ENCODE data around the gene GDI2. TPM values are rescaled to one million over a fixed set of nuclear protein-coding genes. Genes with fewer than 3 reads are reported as not detected.

The GDI2 gene
- total and polyA plus RNA-seq, 2 of the 13 experiments (the other 11 are each of a cell fraction or from before 2014, with no cell fraction given) = 153 to 477 TPM

DNA sequence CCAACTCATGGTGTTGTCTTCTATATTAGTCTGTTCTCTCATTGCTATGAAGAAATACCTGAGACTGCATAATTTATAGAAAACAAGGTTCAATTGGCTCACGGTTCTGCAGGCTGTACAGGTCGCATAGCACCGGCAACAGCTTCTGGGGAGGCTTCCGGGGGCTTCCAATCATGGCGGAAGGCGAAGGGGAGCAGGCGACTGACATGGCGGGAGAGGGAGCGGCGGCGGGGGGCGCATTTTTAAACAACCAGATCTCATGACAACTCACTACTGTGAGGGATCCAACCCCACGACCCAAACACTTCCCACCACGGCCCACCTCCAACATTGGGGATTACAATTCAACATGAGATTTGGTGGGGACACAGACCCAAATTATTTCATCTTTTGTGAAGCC is 28.7 kb upstream of the GDI2 start:
- 73% methylated on average over 14 of the region's 14 CpGs for WGBS (ENCODE audit: low lambda C conversion rate)
- ATAC-seq = no peak
- H3K4me2 ChIP-seq (ENCODE audit: low read depth, low read length) = no peak overlapping the region
- no peak for TF ChIP-seq ETV5 (CRISPR knock-in tag; IDR thresholded peaks at IDR 0.05; ENCODE audit: borderline replicate concordance)
- no peak for TF ChIP-seq ZFY (CRISPR knock-in tag; IDR thresholded peaks at IDR 0.05)
- TF ChIP-seq CREB1 (IDR thresholded peaks at IDR 0.05) = no peak
- no peak for TF ChIP-seq CREB1 (CRISPR knock-in tag; IDR thresholded peaks at IDR 0.05)
- TF ChIP-seq SCMH1 (CRISPR knock-in tag; IDR thresholded peaks at IDR 0.05; ENCODE audit: borderline replicate concordance) = no peak
- no peak for TF ChIP-seq MTA1 (CRISPR knock-in tag; IDR thresholded peaks at IDR 0.05; ENCODE audit: borderline replicate concordance)
- TF ChIP-seq, protein P1, sequence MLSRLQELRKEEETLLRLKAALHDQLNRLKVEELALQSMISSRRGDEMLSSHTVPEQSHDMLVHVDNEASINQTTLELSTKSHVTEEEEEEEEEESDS (CRISPR knock-in tag; IDR thresholded peaks at IDR 0.05; ENCODE audit: borderline replicate concordance) = no peak
- TF ChIP-seq, protein P2, sequence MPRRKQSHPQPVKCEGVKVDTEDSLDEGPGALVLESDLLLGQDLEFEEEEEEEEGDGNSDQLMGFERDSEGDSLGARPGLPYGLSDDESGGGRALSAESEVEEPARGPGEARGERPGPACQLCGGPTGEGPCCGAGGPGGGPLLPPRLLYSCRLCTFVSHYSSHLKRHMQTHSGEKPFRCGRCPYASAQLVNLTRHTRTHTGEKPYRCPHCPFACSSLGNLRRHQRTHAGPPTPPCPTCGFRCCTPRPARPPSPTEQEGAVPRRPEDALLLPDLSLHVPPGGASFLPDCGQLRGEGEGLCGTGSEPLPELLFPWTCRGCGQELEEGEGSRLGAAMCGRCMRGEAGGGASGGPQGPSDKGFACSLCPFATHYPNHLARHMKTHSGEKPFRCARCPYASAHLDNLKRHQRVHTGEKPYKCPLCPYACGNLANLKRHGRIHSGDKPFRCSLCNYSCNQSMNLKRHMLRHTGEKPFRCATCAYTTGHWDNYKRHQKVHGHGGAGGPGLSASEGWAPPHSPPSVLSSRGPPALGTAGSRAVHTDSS (CRISPR knock-in tag; conservative IDR thresholded peaks at IDR 0.05) = no peak
- no peak for TF ChIP-seq RXRB (CRISPR knock-in tag; IDR thresholded peaks at IDR 0.05; ENCODE audit: borderline replicate concordance)
- TF ChIP-seq HOXA5 (CRISPR knock-in tag; IDR thresholded peaks at IDR 0.05) = no peak
- TF ChIP-seq ZNF331 (CRISPR knock-in tag; IDR thresholded peaks at IDR 0.05) = no peak
- intact Hi-C loops (cut with micrococcal nuclease; ENCODE audit: unreplicated experiment) (no loop called here), in situ Hi-C loops (cut with HindIII; ENCODE audit: extremely low pct_ligation_motif_present, low pct_unique_long_range_greater_than_20kb) (no loop called here)
- peaks cover 63% of the 10 kb centered on the region for H3K4me1 ChIP-seq (ENCODE audit: insufficient read depth, low read length)
- DNase-seq (ENCODE audit: low spot score) = no peak
- H3K9me3 ChIP-seq (ENCODE audit: low read length) = no peaks in the 10 kb centered on the region
- H3K79me2 ChIP-seq (ENCODE audit: insufficient read depth, low read length) = no peaks in the 10 kb centered on the region
- ChIA-PET POLR2A (interaction anchor here (2.7 kb wide), 1 partner anchor 28 kb away, joined by 23 read pairs; the partner anchor contains the start of gene GDI2), CTCF (ENCODE audit: low intra/inter-chr PET ratio, low total read pairs) (no interaction called here)
- no peak overlapping the region for H3K9ac ChIP-seq (ENCODE audit: insufficient read depth, low read depth, low read length)
- H3K27ac ChIP-seq (ENCODE audit: extremely low read length, insufficient read depth, low read length) = no peak overlapping the region
- no peak for FAIRE-seq
- no peaks in the 10 kb centered on the region; a peak in 1 of 5 replicates for H3K27me3 ChIP-seq (ENCODE audit: control insufficient read depth in 1 of 2, insufficient read depth in 2 of 2, low read length in 2 of 2)
- H4K20me1 ChIP-seq (ENCODE audit: insufficient read depth, low read length) = no peaks in the 10 kb centered on the region
- H3K36me3 ChIP-seq (replicated peaks in 1 of 2; ENCODE audit: control insufficient read depth in 1 of 2, insufficient read depth in 2 of 2, low read length in 2 of 2) = no peaks in the 10 kb centered on the region
- H3K4me3 ChIP-seq (replicated peaks in 1 of 3; ENCODE audit: insufficient read depth in 1 of 3, low read depth in 2 of 3, low read length in 3 of 3) = no peak overlapping the region
- no peak overlapping the region for H2AFZ ChIP-seq (ENCODE audit: low read length)
- no TSS peak for BruUV-seq (replicated peaks)
